ENCODE data around the gene PPIH.
"Not testable (repeated sequence)": the region's sequence is repeated elsewhere in the genome, so short reads cannot be mapped to it uniquely, and the experiment has no call there.

PPIH gene

DNA sequence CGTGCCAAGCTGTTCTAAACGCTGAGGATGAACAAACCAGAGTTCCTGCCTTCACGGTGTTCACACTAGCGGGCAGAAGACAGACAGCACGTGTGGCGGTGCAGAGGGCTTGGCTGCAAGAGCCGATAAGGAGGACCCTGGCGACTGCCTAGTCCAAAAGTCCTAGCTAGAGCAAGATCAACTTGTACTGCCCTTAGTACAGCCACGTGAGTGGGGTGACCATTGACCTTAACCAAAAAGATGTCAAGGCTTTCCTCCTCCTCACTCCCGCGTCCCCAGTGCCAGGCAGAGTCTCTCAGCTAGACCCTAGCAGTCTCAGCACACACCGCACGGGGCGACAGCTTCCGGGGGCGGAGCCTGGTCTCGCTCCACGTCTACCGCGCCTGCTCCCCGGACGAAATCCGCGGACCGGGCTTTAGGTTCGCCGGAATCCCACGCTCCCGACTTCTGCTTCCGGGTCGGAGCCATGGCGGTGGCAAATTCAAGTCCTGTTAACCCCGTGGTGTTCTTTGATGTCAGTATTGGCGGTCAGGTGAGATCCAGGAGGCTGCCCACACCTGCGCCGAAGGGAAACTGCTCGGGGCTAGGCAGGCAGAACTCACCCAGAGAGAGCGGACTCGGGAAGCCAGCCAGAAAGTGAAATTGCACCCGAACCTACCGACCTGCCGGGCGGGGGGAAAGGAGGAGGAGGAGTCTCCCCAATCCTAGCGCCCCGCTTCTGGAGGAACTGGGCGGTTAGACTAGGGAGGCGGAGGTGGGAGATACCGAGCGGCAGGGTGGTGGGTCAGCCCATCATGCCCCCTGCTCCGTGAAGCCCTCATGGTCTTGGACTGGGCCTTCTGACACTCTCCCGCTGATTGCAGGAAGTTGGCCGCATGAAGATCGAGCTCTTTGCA is at the start of gene PPIH:
Gene PPIH (plus strand): TSS at position 443 of the 896 bp plus-strand sequence. CDS start 24 bp downstream, at position 467.
- peak; percentile 91 for DNase-seq (ENCODE audit: low read depth)

DNA sequence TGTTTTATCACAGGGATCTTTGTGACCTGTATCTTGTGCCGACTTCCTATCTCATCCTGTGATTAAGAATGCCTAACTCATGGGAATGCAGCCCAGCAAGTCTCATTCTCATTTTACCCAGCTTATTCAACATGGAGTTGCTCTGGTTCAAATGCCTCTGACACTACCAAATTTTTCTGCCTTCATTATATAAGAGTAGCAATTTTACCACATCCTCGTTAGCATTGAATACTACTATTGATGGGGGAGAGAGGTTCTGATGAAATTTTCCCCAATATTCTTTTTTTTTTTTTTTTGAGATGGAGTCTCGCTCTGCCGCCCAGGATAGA is 44.5 kb upstream of the PPIH start:
- no peak for DNase-seq (ENCODE audit: low read depth)

DNA sequence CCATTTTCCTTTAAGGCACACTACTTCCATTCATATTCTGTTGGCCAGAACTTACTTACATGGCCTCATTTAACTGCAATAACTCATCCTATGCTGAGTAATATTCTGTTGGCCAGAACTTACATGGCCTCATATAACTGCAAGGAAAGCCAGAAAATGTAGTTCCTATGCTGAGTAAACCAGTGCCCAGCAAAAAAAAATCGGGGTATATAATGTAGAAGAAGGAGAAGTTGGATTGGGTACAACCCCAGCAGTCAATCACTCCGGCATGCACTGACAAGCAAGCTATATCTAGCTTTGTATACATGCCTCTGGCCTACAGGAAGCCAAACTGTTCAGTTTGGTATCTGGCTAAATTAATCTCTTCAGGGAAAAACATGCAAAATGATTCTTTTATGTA is 39.4 kb upstream of the PPIH start:
- DNase-seq (ENCODE audit: low read depth): no peak

DNA sequence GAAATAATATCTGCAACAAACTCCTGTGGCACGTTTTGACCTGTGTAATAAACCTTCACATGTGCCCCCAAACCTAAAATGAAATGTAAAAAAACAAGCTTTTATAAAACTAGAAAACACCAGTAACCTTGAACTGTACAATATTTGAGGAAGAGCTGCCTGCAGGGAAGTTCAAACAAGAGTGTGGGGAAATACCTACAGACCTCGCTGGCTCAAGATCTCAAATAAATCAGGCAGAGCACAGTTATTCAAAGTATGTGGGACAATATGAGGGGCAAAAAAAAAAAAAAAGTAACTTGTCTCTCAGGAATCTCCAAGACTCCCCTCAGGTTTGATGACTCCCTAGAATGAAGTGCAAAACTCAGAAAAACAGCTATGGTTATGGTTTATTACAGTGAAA is 37.9 kb upstream of the PPIH start:
- no peak for DNase-seq (ENCODE audit: low read depth)

DNA sequence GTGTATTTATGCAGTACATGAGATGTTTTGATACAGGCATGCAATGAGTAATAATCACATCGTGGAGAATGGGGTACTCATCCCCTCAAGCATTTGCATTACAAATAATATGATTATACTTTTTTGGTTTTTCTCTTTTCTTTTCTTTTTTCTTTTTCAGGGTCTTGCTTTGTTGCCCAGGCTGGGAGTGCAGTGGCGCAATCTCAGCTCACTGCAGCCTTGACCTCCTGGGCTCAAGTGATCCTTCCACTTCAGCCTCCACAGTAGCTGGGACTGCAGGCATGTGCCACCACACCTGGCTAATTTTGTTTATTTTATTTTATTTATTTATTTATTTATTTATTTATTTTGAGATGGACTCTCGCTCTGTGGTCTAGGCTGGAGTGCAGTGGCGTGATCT is 37.0 kb upstream of the PPIH start:
- DNase-seq (ENCODE audit: low read depth): not testable (repeated sequence)

DNA sequence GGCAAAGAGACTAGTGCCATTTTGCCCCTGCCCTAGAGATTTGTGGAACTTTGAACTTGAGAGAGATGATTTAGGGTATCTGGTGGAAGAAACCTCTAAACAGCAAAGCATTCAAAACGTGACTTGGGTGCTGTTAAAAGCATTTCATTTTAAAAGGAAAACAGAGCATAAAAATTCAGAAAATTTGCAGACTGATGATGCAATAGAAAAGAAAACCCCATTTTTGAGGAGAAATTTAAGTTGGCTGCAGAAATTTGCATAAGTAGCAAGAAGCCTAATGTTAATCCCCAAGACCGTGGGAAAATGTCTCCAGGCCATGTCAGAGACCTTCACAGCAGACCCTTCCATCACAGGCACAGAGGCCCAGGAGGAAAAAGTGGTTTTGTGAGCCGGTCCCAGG is 31.0 kb upstream of the PPIH start:
- DNase-seq (ENCODE audit: low read depth): not testable (repeated sequence)

DNA sequence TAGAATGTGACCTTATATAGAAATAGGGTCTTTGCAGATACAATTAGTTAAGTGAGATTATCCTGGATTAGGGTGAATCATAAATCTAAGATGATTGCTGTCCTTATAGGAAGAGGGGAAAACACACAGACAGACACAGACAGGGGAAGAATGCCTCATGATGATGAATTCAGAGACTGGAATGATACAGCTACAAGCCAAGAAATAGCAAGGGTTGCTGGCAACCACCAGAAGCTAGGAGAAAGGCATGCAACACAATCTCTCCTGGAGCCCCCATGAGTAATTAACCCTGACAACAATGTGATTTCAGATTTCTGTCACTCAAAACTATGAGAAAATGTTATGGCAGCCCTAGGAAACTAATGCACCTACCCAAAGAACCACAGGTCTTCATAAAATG is 19.1 kb upstream of the PPIH start:
- no peak for DNase-seq (ENCODE audit: low read depth)

DNA sequence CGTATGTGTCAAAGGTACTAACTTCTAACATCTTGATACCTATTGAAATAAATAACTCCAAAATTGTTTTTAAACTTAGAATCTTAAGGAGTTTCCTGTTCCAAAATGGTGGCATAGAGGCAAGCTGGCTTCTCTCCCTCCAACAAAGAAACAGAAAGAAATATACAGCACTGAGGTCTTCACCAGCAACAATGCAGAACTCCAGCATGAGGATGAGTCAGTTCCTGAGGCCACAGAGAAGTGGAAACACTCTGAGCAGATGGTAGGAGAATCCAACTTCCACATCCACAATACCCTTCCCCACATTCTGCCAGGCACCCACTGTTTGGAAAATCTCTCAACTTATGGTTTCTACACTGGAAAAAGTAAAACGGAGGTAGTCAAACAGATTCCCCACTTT is 12.2 kb upstream of the PPIH start:
- DNase-seq (ENCODE audit: low read depth): no peak

DNA sequence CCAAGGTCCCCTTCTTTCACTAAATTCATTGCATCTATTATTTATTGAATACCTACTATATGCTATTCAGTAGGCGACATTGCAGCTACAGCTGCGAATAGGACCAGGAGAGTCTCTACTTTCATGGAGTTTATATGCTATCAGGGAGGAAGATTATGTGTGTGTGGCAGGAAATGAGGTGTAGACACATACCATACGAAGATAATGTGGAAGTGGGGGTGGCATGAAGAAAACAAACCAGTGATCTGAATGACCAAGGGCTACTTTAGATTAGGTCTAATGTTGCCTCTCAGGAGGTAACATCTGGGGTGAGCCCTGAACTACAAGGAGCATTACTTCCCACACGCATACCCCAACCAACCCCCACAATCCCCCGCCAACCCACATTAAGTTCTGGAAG is 1.0 kb upstream of the PPIH start:
- no peak for DNase-seq (ENCODE audit: low read depth)

DNA sequence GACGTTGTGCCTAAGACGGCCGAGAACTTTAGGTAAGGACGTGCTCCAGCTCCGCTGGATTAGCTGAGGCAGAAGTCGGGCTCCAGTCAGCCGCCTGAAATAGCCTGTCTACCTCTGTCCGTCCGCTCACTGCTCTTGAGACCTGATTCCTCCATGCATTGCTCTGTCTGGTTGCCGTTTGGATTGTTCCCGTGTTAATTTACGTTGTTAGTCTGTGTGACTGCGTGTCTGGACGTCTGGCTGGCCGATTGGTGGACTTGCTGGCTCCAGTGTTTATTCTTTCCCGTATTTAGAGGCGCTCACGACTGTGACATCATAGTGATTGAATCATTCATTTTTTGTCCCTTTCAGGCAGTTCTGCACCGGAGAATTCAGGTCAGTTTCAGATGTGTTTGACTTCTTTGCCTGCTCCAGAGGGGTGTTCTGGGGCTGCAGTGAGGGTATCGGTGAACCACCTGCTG is 684 bp downstream of the PPIH start:
- no peak for DNase-seq (ENCODE audit: low read depth)

DNA sequence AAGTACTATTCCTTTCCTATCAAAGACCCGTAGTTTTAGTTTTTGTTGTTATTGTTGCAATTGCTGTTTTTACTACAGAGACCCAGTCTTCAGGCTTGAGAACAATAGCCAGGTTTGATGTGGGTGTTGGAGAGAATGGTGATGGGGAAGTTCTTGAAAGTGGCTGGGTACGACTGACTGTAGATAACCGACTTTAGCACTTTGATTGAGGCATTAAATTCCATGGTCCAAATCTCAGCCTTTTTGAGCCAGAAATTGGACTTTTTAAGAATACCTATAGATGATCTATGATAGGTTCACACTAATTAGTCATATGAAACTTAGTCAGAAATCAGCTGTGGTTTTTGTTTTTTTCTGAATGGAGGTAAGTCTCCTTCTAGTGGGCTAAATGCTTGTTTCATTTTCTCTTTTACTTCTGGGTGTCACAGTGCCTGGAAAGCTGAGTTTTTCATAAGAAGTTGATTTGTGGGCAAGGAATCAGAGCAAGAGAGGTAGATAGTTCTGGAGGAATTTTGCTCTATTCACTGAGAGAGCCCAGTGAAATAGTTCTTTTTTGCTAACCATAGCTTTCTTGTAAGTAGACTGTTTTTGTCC is 2.8 kb downstream of the PPIH start:
- DNase-seq (ENCODE audit: low read depth): no peak

DNA sequence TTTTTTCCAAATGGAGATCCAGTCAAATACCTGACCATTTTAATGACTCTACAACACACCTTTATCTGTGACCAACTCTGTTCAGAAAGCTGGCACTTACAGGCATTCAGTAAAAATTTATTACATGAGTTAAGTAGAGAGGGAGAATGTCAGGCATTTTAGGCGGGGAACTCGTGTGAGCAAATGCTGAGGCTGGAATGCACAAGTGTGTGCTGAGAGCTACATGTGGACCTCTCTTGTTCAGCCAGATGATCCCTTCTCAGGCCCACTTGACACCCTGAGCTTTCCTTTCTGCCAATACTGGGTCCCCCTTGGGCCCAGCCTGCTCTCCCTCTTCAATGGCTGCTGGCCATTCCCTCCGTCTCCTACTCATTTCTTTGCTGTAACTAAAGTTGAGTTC is 11.7 kb downstream of the PPIH start:
- no peak for DNase-seq (ENCODE audit: low read depth)

DNA sequence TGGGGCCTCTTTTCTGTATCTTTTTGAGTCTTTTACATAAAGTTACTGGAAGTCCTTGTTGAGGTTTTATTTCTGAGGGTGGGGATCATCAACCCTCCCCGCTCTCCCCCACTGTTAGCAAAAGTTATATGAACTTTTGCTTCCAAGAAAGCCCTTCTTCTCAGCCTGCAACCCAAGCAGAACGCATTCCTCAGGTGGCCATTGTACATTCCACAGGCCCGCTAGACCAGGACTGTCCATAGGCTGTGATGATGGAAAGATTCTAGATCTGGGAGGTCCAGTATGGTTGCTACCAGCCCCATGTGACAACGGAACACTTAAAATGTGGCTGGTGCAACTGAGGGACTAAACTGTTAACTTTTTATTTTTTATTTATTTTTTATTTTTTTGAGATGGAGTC is 12.2 kb downstream of the PPIH start:
- no peak for DNase-seq (ENCODE audit: low read depth)

DNA sequence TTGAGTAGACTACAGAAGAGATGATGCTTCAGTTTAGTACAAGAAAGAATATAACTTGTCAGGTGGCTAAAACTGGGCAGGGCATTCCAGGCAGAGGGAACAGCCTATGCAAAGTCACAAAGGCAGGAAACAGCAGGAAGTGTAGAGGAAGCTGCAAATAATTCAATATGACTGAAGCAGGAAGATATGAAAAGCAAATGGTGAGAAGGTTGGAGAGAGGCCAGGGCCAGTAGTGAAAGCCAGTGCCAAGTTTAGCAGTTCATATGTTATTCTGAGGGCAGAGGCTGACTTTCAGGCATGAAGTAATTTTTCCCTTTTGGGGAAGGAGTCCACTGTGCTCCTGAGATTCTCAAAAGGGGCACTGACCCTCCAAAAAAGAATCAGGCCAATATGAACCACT is 16.0 kb downstream of the PPIH start:
- DNase-seq (ENCODE audit: low read depth): no peak

DNA sequence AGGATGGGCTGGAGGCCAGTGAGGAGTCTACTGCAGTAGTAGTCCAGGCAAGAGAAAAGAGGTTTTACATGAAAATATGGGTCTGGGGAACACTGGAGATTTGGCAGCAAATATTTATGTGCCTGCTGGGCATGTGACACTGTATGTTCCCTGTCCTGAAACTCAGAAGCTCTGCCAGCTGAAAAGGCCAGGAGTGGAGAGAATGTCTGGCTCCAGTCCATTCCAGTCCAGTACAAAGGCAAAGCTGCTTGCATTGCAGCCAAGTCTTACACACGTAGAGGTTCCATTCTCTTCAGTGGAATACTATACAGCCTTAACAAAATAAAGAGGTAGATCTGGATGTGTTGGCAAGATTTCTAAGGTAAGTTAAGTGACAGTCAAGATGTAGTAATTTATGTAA is 16.5 kb downstream of the PPIH start:
- DNase-seq (ENCODE audit: low read depth): no peak

DNA sequence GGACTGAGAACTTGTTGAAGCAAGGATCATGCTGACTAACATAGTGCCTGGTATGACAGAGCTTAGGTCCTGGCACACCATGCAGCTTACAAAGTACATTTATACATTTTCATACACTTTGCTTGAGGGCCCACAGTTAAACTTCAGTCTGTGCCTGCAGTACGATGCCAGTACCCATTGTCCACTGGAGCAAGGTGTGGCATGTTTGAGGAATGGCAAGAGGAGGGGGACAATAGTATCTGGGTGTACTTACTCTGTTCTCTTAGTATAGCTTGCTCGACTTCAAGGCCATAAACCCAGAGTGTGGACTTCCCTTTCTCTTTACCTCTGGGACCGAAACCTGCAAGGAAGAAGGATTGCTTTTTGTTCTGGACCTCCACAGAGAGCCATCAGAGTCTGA is 17.2 kb downstream of the PPIH start:
- no peak for DNase-seq (ENCODE audit: low read depth)

DNA sequence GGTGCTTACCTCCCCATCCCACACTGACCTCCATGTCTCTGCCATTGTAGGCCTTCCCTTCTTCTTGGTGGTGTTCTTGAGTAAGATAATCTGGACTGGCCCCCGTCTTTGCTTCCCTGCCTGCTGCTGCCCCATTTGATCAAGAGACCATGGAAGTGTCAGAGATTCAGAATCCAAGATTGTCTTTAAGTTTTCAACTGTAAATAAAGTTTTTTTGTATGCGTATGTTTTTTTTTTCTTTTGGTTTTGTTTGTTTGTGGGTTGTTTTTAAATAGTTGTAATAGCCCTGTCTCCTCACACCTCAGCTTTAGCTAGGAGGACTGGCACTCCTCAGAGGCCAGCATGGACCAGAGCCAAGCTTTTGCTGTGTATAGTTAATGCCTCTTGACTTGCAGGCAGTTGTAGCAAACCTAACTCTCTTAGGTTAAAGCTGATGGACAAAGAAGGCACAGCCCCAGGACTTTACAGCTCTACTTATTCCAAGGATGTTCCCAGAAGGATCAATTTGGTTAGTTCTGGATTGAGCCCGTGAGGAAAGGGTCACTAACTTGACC is 18.4 kb downstream of the PPIH start:
- DNase-seq (ENCODE audit: low read depth): no peak

DNA sequence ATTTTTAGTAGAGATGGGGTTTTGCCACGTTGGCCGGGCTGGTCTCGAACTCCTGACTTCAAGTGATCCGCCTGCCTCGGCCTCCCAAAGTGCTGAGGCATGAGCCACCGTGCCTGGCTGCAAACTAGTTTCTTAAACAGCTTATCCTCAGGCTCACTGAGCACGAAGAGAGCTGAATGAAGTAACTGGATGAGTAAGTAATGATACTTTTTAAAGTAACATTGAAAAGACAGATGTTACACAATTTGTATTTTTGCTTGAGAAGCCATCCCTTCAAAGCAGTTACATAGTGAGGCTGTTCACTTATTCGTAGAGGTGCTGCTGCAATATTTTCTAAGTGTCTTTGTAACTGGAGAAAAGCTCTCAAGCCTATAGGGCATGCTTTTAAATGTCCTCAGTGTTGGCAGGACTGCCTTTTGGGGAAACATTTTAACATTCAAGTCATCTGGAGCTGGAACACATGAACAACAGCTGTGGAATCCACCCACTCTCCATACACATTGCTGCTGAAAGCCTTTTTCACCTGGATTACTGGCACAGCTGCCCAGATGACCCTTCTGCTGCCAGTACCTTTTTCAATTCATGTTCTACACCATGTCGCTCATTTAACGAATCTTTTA is 21.3 kb downstream of the PPIH start:
- no peak for DNase-seq (ENCODE audit: low read depth)

DNA sequence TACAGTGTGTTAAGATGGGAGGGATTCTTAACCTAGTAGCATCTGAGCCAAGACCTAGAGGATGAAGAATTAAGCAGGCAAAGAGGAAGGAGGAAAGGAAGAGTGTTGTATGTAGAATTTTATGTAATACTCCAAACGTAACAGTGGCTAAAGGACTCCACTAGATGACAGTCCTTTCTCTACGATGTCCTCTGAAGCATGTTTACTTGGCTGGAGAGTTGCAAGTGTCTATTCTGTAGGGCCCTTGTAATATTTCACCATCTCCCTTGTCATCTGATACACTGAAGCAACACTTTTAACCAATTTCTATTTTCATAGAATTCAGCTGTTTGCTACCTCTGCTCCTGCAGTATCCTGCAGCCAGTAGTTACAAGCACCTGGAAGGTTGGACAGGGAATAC is 21.8 kb downstream of the PPIH start:
- no peak for DNase-seq (ENCODE audit: low read depth)

DNA sequence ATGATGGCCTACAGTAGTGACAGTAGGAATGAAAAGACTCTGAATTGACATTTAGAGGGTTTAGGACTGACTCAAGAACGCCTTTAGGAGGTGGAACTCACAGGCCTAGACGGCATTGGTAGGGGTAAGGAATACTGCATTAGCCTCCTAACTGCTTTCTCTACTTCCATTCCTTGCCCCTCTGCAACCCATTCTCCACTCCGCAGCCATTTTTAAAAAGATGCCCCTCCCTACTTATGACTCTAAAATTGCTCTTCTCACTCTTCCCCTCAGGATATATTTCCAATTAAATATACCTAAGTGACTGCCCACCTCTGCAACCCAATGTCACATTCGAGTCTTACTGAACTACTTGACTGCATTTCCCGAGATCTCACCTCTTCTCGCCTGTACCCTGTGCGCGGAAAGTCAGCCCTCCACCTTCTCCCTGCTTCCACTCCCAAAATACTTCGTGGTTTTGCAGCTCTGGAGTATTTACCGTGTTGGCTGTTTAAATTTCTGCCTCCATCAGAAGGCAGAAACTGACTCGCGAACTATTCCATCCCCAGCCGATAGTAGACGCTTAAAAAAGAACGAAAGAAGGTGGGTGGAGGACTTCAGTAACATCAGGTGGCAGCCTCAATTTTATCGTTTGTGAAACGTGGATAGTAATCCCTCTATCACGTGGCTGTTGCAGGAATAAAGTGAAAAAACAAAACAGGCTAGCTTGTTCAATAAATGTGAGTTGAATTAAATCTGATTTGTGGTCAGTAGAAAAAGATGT is 22.9 kb downstream of the PPIH start:
- DNase-seq (ENCODE audit: low read depth): no peak

DNA sequence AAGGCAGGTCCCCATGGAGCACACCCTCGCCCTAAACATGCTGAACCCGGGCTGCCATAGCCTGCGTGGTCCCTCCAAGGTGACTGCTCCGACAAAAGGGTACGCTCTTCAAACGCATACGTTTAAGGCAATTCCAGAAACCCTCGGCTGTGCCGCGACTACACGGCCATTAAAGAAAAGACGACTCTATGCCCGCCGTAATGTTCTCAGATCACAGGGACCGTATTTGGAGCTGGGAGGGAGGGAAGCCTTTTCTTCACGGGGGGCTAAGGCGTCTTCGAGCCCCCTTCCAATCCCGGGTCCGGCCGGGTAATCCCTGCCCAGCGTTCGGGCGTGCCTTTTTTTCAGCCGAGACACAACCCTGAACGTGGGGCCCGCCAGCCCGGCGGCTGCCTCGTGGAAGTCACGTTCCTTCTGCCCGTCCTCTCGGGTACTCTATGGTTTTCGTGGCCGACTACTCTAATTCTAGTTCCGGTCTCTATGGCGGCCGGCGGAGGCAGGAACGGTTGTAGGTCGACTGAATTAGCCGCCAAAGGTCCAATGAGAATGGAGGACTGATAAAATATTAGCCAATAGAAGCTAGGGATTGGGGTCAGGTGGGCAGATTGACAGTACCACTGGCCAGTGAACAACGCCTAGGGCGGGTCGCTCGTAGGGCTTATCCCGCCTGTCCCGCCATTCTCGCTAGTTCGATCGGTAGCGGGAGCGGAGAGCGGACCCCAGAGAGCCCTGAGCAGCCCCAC is 23.7 kb downstream of the PPIH start, which contains the start of gene YBX1:
Gene YBX1 (plus strand): TSS at position 678 of the 743 bp plus-strand sequence. CDS start 148 bp downstream, outside the sequence.
- DNase-seq (ENCODE audit: low read depth): peak; percentile 86

DNA sequence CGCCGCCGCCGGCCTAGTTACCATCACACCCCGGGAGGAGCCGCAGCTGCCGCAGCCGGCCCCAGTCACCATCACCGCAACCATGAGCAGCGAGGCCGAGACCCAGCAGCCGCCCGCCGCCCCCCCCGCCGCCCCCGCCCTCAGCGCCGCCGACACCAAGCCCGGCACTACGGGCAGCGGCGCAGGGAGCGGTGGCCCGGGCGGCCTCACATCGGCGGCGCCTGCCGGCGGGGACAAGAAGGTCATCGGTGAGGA is 24.2 kb downstream of the PPIH start:
- not testable (repeated sequence) for DNase-seq (ENCODE audit: low read depth)

Measured in stimulated activated CD8-positive, alpha-beta memory T cell treated with anti-CD3 and anti-CD28 coated beads, Interleukin-7, amount 100 ng/mL, for 24 hours (primary cell).